GM21526 (cell line): ENCODE data around the gene RTEL1.
"Not testable (repeated sequence)": the region's sequence is repeated elsewhere in the genome, so short reads cannot be mapped to it uniquely, and the experiment has no call there.

ENCODE experiments used
- ATAC-seq: cut with Tn5 transposase; IDR thresholded peaks from one replicate; pipeline ENCODE4 v1.9.1; 2021; ENCODE audit warnings: moderate library complexity; ENCODE audit not compliant: unreplicated experiment, low FRiP score

RTEL1 gene

DNA sequence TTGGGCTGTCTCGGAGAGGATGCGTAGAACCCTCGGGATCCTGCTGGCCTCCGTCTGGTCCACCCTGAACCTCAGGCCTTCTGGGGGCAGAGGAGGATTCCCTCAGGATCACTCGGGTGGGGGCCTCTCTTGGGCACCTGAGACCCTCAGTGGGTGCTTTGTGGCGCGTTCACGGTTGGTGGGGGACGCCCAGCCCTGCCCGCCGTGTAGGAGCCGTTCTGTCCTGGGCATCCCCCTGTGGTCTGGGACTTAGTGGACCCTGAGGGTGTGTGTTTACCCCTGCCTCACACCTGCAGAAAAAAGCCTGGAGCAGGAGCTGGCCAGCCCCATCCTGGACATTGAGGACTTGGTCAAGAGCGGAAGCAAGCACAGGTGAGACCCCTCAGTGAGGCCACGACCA lies 7.6 kb downstream of the RTEL1 start:
- ATAC-seq, result no peak

DNA sequence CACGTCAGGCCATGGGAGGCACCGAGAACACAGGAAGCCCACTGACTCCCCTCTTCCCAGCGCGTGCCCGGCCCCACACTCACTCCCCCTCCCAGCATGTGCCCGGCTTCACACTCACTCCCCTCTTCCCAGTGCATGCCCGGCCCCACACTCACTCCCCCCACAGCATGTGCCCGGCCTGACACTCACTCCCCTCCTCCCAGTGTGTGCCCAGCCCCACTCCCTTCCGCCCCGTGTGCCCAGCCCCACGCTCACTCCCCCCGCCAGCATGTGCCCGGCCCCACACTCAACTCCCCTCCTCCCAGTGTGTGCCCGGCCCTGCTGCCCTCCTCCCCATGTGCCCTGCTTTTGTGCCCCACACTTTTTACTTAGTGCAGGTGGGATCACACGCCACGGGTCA lies 9.7 kb downstream of the RTEL1 start:
- ATAC-seq, result no peak

DNA sequence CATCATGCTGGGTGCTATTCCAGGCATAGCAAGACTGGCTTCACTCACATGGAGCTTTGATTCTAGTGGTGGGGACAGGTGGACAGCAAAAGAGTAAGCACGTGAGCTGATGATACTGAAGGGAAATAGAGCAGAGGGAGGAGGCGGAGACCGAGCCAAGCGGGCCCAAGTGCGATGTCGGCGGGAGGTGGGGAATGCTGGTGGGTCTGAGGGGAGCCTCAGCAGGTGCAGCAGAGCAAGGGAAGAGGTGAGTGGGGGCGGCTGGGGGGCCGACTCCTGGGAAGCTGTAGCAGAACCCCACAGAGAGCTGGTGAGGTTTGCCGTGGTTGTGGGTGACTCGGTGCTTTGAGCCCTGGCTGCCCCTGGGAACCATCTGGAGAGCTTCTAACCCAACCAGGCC lies 10.2 kb downstream of the RTEL1 start:
- no peak for ATAC-seq

DNA sequence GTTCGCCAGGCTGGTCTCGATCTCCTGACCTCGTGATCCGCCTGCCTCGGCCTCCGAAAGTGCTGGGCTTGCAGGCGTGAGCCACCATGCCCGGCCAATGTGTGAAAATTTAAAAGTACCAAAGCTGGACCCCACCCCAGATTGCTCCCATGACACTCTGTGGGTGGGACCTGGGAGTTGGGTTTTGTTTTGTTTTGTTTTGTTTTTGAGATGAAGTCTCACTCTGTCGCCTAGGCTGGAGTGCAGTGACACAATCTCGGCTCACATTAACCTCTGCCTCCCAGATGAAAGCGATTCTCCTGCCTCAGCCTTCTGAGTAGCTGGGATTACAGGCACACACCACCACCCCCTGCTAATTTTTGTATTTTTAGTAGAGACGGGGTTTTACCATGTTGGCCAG lies 13.6 kb downstream of the RTEL1 start:
- ATAC-seq, result not testable (repeated sequence)

DNA sequence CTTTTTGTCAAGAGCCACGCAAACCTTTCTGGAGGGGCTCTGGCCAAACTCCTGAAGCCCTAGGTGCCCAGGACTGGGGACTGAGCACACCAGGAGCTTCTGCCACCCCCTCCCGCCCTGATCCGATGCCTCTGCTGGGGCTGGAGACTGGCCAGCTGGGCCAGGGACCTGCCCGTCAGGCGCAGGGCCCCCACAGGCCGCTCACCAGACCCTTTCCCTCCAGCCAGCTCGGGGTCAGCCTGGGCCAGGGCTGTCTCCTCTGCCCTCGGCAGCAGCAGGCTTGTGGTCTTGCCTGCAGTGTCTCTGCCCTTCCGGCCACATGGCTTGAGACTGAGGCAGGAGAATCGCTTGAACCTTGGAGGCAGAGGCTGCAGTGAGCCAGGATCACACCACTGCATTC lies 14.6 kb downstream of the RTEL1 start:
- ATAC-seq, result no peak

DNA sequence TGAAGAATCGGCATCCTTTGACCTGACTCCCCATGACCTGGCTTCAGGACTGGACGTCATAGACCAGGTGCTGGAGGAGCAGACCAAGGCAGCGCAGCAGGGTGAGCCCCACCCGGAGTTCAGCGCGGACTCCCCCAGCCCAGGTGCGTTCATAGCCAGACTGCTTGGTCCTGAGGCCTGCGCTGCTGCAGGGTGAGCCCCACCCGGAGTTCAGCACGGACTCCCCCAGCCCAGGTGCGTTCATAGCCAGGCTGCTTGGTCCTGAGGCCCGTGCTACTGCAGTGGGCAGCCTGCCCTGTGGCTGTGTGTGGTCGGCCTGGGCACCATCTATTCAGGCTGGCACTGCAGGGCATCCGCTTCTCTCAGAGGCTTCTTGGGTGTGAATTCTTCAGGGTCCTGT lies 15.8 kb downstream of the RTEL1 start:
- no peak for ATAC-seq

DNA sequence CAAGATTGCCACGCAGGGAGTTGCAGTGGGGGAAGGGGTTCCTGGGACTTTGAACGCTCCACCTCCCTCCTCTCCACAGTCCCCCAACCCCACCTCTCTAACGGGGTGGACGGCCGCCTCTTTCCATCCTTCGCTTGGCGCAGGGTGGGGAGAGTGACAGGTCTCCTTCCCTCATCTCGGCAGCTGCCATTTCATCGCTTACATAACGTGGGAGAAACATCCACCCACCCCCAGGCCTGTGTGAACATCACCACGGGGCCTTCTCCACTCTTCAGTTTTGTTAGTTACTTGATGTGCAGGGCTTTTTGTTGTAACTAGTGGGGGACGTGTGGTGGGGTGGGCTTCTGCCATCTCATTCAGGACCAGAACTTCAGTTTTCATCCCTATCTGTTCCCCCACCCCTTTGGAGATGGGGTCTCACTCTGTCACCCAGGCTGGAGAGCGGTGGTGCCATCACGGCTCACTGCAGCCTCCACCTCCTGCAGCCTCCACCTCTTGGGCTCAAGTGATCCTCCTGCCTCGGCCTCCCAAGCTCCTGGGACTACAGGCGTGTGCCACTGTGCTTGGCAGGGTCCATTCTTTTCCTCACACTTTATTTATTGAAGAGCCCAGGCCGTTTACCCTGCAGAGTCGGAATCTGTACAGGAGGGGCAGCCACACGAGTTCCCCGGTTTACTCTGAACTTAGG lies 17.7 kb downstream of the RTEL1 start:
- ATAC-seq, result no peak

DNA sequence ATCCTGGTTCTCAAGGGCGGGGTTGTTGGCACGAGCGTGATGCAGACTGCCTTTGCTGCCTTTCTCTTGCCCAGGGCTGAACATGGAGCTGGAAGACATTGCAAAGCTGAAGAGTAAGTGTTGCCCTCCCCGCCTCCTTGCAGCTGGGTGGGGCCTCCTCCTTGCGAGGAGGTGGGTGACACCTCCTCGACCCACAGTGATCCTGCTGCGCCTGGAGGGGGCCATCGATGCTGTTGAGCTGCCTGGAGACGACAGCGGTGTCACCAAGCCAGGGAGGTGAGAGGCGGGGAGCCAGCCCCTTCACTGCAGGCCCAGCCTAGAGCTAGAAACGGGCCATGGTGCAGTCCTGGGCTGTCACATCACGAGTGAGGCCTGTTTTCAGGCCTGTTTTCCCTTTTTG lies 20.0 kb downstream of the RTEL1 start:
- ATAC-seq, result no peak

DNA sequence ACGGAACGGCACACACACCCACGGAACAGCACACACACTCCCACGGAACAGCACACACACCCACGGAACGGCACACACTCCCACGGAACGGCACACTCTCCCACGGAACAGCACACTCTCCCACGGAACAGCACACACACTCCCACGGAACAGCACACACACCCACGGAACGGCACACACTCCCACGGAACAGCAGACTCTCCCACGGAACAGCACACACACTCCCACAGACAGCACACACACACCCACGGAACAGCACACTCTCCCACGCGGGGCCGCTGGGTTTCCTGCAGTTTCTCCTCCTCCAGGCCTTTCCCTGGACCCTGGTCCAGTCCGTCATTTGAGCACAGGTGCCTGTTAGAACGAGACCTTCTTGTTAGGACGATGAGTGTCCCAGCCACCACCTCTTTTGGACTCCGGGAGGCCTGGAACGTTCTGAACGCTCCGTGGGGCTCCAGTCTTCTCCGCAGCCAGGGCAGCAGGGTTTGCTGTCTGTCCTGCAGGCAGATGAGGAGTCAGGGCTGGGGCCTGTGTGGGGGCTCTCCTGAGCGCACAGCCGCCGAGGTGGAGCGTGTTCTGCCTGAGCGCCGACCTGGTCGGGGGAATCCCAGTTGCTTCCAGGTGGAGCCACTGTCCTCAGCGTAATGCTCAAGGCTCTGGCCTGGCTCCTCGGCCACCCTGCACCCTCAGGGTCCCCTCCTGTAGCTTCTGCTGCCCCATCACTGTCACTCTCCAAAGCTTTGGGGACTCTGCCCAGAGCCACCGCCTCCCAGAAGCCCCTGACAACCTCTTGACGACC lies 20.8 kb downstream of the RTEL1 start:
- ATAC-seq, result no peak

DNA sequence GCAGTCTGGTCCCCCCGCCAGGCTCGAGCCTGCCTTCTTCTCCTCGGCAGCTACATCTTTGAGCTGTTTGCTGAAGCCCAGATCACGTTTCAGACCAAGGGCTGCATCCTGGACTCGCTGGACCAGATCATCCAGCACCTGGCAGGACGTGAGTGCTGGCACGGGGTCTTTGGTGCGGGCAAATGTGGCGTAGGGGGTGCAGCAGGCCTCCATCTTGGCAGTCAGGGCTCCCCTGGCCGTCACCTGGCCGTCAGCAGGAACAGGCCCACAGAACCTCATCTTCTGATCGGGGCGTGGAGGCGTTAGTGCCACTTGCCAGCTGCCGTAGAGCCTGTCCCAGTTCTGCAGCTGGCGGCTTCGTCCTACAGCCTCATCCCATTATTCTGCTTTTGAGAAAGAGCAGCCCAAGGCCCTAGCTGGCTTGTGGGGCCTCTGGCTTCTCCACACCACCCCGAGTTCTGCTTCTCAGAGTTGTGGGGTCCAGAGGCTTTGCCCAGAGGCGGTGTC lies 21.7 kb downstream of the RTEL1 start:
- no peak for ATAC-seq

DNA sequence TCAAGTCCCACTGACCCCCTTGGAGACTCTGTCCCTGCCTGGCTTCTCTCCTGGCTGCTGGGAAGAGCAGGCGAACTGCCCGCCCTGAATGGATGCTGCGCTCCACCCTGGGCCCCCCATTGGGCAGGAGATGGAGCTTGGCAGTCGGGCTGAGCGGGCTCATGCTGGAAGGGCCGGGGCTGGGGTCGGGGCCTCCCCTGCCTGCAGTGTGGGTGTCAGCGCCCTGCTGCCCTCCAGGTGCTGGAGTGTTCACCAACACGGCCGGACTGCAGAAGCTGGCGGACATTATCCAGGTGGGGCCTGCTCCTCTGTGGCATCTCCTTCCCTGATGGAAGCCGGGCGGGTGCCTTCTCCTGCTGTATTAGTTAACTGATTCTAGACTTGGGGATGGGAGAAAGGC lies 22.3 kb downstream of the RTEL1 start:
- ATAC-seq, result no peak

DNA sequence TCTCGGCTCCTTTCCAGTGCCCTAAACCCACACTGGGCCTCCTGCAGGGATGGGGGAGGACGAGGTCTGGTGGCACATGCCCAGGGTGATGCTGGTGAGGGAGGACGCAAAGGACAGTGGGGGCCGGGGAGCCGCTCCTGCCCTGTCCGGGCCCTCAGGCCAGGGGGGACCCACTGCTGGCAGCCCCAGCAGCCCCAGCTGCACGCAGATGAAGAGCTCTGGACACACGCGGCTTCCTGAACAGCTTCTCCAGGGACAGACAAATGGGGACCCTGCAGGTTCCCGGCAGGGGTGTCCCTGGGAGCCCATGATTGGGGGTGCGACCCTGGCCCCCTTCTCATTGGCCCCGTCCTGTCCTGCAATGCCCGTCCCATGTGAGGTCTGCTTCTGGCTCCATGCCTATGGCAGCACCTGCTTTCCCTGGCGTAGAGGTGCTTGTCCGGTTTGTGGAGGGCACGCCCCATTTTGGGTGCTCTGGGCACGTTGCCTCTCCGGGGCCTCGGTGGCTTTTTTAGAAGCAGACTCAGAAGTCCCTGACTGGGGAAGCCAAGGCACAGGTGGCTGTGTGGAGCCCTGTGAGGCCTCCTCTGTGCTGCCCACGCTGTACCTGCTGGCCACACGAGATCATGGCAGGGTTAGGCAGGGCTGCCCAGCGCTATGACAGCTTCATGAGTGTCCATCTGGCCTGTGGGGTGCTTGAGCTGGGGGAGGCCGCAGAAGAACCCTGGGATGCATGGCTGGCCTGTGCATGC lies 22.9 kb downstream of the RTEL1 start:
- no peak for ATAC-seq

DNA sequence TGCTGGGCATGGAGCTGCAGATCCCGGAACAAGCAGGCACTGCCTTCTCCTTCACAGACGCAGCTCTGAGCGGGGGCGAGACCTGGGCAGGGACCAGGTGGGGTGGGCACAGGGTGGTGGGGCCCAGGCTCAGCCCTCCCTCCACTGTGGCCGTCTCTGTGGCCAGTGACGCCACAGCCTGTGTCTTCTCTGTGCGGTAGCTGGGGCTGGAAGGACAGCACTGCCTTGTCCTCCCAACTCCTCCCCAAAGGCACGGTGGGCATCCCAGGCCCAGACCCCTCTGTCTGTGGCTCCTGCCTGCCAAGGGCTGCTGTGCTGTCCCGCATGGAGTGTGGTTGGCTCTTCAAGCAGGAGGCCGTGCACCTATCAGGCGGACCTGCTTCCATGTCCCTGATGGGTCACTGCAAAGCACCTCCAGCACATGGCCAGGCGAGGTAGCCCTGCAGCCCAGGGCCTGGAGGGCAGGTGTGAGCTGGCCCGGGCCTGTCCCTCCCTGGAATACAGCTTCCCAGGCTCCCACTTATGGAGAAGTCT lies 23.6 kb downstream of the RTEL1 start:
- ATAC-seq, result no peak

DNA sequence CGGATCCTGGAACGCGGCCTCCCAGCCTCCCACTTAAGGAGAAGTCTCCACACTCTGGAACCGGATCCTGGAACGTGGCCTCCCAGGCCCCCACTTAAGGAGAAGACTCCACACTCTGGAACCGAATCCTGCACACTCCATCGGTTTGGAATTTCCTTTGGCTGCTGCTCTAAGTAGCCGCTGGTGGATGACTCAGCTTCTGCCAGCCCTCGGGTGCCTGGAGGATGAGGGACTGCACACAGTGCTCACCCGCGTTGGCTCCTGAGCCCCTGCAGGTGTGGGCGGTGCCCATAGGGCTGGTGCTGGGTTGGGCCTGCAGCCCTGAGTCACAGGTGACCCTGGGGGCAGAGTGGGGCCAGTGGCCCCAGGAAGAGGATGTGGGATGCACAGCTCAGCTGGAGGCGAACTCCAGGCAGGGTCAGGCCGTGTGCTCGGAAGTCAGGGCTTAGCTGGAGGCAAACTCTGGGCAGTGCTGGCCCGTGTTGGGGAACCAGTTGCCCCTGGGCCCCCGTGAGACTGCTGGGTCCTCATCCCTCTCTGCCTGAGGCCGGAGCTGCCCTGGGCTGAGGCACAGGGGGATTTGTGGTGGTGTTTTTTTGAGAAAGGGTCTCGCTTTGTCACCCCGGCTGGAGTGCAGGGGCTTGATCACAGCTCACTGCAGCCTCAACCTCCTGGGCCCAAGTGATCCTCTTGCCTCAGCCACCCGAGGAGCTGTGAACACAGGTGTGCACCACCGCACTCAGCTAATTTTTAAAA lies 24.4 kb downstream of the RTEL1 start:
- no peak for ATAC-seq

DNA sequence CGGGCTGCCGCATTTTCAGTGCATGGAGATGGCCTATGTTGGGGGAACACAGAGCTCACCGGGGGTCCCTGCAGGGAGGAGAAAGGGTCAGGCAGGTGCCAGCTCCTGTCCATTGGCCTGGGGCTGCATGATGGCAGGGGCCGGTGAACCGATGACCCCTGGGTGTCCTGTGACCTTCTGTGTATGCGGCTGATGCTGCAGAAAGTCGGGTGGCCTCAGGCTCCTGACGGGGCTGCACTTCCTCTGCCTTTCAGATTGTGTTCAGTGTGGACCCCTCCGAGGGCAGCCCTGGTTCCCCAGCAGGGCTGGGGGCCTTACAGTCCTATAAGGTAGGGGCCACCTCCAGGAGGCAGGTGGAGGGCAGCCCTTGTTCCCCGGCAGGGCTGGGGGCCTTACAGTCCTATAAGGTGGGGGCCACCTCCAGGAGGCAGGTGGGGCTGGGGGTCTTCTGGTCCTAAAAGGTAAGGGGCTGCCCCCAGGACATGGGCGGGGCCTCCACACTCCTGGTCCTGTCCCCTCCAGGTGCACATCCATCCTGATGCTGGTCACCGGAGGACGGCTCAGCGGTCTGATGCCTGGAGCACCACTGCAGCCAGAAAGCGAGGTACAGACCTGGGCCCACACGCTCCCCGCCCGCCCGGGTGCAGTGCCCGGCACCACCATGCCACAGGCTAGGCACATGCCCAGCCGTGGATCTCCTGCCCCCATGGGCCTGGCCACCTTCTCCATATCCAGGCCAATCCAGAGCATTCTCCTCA lies 27.3 kb downstream of the RTEL1 start:
- no peak for ATAC-seq

DNA sequence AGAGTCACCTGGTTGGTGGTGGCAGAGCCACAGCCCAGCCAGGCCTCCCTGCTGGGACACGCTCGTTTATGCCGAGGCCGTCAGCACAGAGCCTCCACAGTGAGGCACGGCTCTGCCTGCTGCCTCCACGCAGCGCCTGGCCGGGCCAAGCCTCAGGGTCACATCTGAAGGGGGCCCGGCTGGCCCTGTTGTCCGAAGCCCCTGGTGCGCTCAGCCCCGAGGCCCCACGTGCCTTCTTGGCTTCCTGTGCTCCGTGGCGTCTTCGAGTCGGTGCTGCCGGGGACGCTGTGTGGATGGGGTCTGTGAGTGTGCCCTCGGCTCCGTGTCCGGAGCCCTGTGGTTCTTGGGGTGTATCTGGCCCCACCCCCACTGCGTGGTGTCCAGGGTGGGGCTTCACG lies 28.0 kb downstream of the RTEL1 start:
- ATAC-seq, result no peak

DNA sequence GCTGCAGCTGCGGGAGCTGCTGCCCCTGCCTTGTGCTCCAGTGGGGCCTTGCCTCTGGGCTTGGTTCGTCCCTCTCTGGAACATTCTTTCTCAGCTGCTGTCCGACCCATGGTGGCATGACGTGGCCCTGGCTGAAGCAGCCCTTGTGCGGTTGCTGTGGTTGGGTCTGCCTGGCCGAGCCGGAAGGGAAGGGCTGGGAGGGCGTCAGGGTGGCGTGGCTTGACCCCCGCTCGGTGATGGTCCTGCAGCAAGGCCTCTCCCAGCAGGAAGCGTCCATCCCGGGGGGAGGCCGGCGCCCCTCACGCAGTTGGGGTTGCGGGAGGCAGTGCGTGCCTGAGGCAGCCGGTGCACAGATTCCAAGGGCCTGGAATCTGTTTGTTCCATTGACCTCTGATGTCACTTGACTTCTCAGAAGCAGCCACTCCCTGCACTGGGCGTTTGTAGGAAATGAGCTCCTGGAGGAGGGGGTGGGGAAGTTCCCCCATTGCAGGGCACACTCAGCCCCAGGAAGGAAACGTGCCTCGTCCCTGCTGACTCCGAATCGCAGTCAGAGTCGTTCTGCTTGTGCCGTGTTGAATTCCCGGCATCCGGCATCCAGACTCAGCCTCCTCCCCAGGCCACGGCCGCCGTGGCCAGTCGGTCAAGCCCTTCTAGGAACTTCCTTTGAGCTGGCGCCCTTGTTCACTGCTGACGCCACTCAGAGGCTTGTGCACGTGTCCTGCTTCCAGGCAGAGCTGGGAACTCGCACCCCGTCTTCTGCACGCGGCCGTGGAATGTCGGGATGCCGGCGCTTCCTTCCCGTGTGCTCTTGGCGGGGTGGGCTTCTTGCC lies 28.6 kb downstream of the RTEL1 start:
- ATAC-seq, result no peak

DNA sequence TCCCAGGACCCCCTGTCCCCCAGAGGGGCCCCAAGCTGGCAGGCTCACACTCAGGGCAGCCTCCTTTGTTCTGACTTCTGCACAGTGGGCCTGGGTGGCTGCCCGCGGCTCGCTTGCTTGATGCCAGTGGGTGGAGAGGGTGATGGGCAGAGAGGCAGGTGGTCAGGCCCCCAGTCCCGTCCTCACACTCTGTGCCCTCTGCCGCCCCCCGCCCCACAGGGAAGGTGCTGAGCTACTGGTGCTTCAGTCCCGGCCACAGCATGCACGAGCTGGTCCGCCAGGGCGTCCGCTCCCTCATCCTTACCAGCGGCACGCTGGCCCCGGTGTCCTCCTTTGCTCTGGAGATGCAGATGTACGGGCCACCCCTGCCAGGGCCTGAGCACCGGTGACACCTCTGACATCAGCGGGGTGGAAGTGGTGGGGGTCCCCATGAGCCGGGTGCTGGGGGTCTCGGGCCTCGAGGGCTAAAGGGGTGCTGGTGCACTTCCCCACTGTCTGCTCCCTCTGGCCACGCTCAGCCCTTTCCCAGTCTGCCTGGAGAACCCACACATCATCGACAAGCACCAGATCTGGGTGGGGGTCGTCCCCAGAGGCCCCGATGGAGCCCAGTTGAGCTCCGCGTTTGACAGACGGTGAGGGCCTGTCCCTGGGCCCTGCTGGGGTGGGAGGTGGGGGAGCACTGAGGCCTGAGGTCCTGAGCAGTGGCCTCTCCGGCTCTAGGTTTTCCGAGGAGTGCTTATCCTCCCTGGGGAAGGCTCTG lies 29.5 kb downstream of the RTEL1 start:
- no peak for ATAC-seq
